Measurements from ENCODE around the gene EXOC2. TPM values are rescaled to one million over a fixed set of nuclear protein-coding genes. Genes with fewer than 3 reads are reported as not detected.

The EXOC2 gene
- total RNA-seq, 1 donor from 2014 or later: 22.9 TPM

- Mint-ChIP-seq H3K9me3 (no peaks in the 10 kb centered on the region), H3K4me3 (no peak overlapping the region), H3K27ac (no peak overlapping the region), H3K36me3 (no peaks in the 10 kb centered on the region), H3K4me1 (ENCODE audit: unreplicated experiment) (no peaks in the 10 kb centered on the region), H3K27me3 (peaks cover 28% of the 10 kb centered on the region)
- no peak for DNase-seq (ENCODE audit: extremely low spot score, unreplicated experiment)
- TF ChIP-seq CTCF (conservative IDR thresholded peaks at IDR 0.05): no peak
These were observed 256.5 kb downstream of the EXOC2 start for GRCh38 chr6:436308-437036.

- no peaks in the 10 kb centered on the region for H3K9me3 Mint-ChIP-seq
- no peak overlapping the region for H3K27ac Mint-ChIP-seq
These were observed 257.3 kb downstream of the EXOC2 start for GRCh38 chr6:435441-436307.

More at GRCh38 chr6:435441-436307, 257.3 kb downstream of the EXOC2 start:
- Mint-ChIP-seq H3K4me1 (ENCODE audit: unreplicated experiment) (no peaks in the 10 kb centered on the region), H3K36me3 (no peaks in the 10 kb centered on the region), H3K4me3 (no peak overlapping the region), H3K27me3 (peaks cover 32% of the 10 kb centered on the region)
- no peak for TF ChIP-seq CTCF (conservative IDR thresholded peaks at IDR 0.05)
- DNase-seq (ENCODE audit: extremely low spot score, unreplicated experiment): no peak

Other genes starting within 250 kb of the EXOC2 start
- gene HUS1B, start 36.0 kb downstream of the EXOC2 start, total RNA-seq (ENCODE audit: low replicate concordance): 0.41 and 0.93 TPM in 2 replicates